Neuronal stem cell (in vitro differentiated cells): ENCODE data around the gene MED25.

Experiments
- DNase-seq: peaks from one replicate; pipeline ENCODE4 v3.0.0-alpha.2; 2013; ENCODE audit warnings: low spot score
- H2AFZ ChIP-seq: one replicate; pipeline ENCODE4 v1.6.1; 2013; ENCODE audit warnings: mild to moderate bottlenecking, low read length, inconsistent platforms
- H2AK5ac ChIP-seq: 2 replicates; pipeline ENCODE4 v1.6.1; 2013; ENCODE audit warnings: low read depth, mild to moderate bottlenecking, inconsistent platforms, low read length, moderate library complexity, mixed read lengths
- H2BK120ac ChIP-seq: 2 replicates; pipeline ENCODE4 v1.6.1; 2013; ENCODE audit warnings: low read depth, mild to moderate bottlenecking, inconsistent platforms, low read length, moderate library complexity, mixed read lengths
- H2BK12ac ChIP-seq: one replicate; pipeline ENCODE4 v1.6.1; 2013; ENCODE audit warnings: low read length, inconsistent platforms
- H2BK15ac ChIP-seq: 2 replicates; pipeline ENCODE4 v1.6.1; 2013; ENCODE audit warnings: mild to moderate bottlenecking, low read length, inconsistent platforms, mixed read lengths
- H2BK5ac ChIP-seq: one replicate; pipeline ENCODE4 v1.6.1; 2013; ENCODE audit warnings: inconsistent platforms, mild to moderate bottlenecking, low read length, moderate library complexity
- H3K14ac ChIP-seq: one replicate; pipeline ENCODE4 v1.6.1; 2013; ENCODE audit warnings: low read length, inconsistent platforms
- H3K18ac ChIP-seq: 2 replicates; pipeline ENCODE4 v1.6.1; 2013; ENCODE audit warnings: low read length, inconsistent platforms
- H3K23ac ChIP-seq: 2 replicates; pipeline ENCODE4 v1.6.1; 2013; ENCODE audit warnings: low read depth, mild to moderate bottlenecking, mixed read lengths, low read length, inconsistent platforms; ENCODE audit not compliant: poor library complexity
- H3K27ac ChIP-seq: replicated peaks from 3 replicates; pipeline ENCODE4 v1.5.1; 2013; ENCODE audit warnings: low read length, inconsistent platforms
- H3K27me3 ChIP-seq, 3 experiments: 2 replicates each; pipeline ENCODE4 v1.6.1; 2013; ENCODE audit warnings: low read length in 3 of 3, mild to moderate bottlenecking in 2 of 3, inconsistent platforms in 1 of 3, low read depth in 1 of 3, mixed read lengths in 1 of 3, moderate library complexity in 1 of 3; ENCODE audit not compliant: control insufficient read depth in 3 of 3, insufficient read depth in 3 of 3
- H3K36me3 ChIP-seq, 2 donors: replicated peaks in 1 of 2; 2 replicates each; pipeline ENCODE4 v1.6.1; 2013; ENCODE audit warnings: low read length in 2 of 2; ENCODE audit not compliant: control insufficient read depth in 2 of 2, insufficient read depth in 2 of 2
- H3K4ac ChIP-seq: 2 replicates; pipeline ENCODE4 v1.6.1; 2013; ENCODE audit warnings: inconsistent platforms, mild to moderate bottlenecking, low read length, moderate library complexity
- H3K4me1 ChIP-seq, 2 donors: 1 replicate in 1 of 2; 2 replicates in 1 of 2; pipeline ENCODE4 v1.6.1; 2013; ENCODE audit warnings: low read length in 2 of 2, low read depth in 1 of 2; ENCODE audit not compliant: control insufficient read depth in 2 of 2, insufficient read depth in 1 of 2
- H3K4me2 ChIP-seq: one replicate; pipeline ENCODE4 v1.6.1; 2013; ENCODE audit warnings: mild to moderate bottlenecking, low read length, inconsistent platforms; ENCODE audit not compliant: insufficient read depth, poor library complexity, severe bottlenecking
- H3K4me3 ChIP-seq, 2 donors: 2 replicates each; pipeline ENCODE4 v1.5.1; 2013; ENCODE audit warnings: low read length in 2 of 2, mild to moderate bottlenecking in 2 of 2, inconsistent platforms in 1 of 2, moderate library complexity in 1 of 2
- H3K79me1 ChIP-seq: one replicate; pipeline ENCODE4 v1.6.1; 2013; ENCODE audit warnings: low read depth, mild to moderate bottlenecking, inconsistent platforms, low read length, moderate library complexity
- H3K9ac ChIP-seq: one replicate; pipeline ENCODE4 v1.6.1; 2013; ENCODE audit warnings: mild to moderate bottlenecking, low read depth, low read length, inconsistent platforms; ENCODE audit not compliant: poor library complexity
- H3K9me3 ChIP-seq, 2 donors: replicated peaks in 1 of 2; 2 replicates each; pipeline versions ENCODE3 to v1.6.1; 2013; ENCODE audit warnings: low read length in 2 of 2, mild to moderate bottlenecking in 2 of 2, inconsistent platforms in 1 of 2, low read depth in 1 of 2, mixed read lengths in 1 of 2, moderate library complexity in 1 of 2; ENCODE audit not compliant: control insufficient read depth in 2 of 2, insufficient read depth in 1 of 2
- H4K8ac ChIP-seq: one replicate; pipeline ENCODE4 v1.6.1; 2013; ENCODE audit warnings: low read depth, mild to moderate bottlenecking, inconsistent platforms, low read length, moderate library complexity
- H4K91ac ChIP-seq: one replicate; pipeline ENCODE4 v1.6.1; 2013; ENCODE audit warnings: low read length, low read depth, mild to moderate bottlenecking, inconsistent platforms; ENCODE audit not compliant: poor library complexity
- WGBS, 2 donors: extraction: QIAGEN DNeasy Blood & Tissue Kit; methylation state at CpG; one replicate each; pipeline ENCODE4 v1.1.7; 2013; ENCODE audit warnings: missing lambda C conversion rate in 2 of 2, mixed read lengths in 1 of 2; ENCODE audit not compliant: insufficient read length in 2 of 2, insufficient replicate concordance in 1 of 2; ENCODE audit errors: extremely low coverage in 2 of 2; 5-methylcytosine and 5-hydroxymethylcytosine counted together

Gene MED25

DNA sequence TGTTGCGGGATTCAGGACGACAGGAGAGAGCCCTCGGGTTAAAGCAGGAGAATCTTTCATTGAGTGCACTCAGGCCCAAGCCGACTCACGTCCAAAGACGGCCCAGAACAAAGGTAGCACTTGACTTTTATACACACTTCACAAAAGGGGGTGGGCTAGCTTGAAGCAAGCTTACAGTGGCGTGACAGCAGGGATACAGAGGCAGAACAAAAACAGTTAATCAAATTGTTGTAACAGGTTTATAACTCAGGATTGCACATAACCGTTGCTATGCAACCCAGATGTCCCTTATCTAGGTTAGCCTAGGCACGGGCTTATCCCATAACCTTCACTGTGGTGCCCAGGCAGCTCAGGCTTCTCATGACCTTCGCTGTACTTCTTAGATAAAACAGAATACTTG lies 2.0 kb downstream of the MED25 start:
- H2AFZ ChIP-seq, result no peak overlapping the region
- WGBS, 2 donors, result no CpG with 5 or more reads among the region's 10 CpGs
- H3K4ac ChIP-seq, result no peak overlapping the region
- no peak overlapping the region for H3K27ac ChIP-seq
- H3K14ac ChIP-seq, result no peak overlapping the region
- H3K18ac ChIP-seq, result no peak overlapping the region
- H2BK5ac ChIP-seq, result no peak overlapping the region
- H4K91ac ChIP-seq, result no peak overlapping the region
- DNase-seq, result no peak
- H4K8ac ChIP-seq, result no peak overlapping the region
- no peak overlapping the region for H3K4me2 ChIP-seq
- H3K27me3 ChIP-seq, result no peaks in the 10 kb centered on the region
- H2BK120ac ChIP-seq, result no peak overlapping the region
- no peak overlapping the region for H3K9ac ChIP-seq
- no peaks in the 10 kb centered on the region for H3K9me3 ChIP-seq
- H3K4me3 ChIP-seq, result no peak overlapping the region
- no peak overlapping the region for H2BK12ac ChIP-seq
- H3K36me3 ChIP-seq, result peaks cover 21 to 45% of the 10 kb centered on the region in 2 donors
- H2AK5ac ChIP-seq, result no peak overlapping the region
- H3K4me1 ChIP-seq, result peaks cover 5 to 7% of the 10 kb centered on the region in 2 donors
- H2BK15ac ChIP-seq, result no peak overlapping the region
- H3K23ac ChIP-seq, result no peak overlapping the region
- peaks cover 13% of the 10 kb centered on the region for H3K79me1 ChIP-seq

DNA sequence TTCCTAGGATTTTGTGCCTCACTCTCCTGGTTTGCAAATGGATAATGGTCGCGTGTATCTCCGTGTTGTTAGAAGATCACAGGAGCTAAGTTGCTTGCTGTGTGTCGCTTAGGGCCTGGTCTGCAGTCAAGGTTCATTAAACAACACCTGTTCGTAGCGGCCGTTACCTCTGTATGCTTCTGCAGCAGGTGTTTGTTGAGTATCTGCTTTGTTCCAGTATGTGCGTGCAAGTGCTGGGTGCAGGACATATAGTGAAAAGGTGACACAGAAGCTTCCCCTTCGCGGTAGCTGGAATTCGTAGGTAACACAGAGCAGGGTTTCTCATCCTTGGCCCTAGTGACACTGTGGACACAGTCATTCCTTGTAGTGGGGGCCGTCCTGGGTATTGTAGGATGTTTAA lies 5.4 kb downstream of the MED25 start:
- Histone ChIP-seq H2AFZ (no peak overlapping the region), H2BK15ac (no peak overlapping the region), H3K79me1 (peaks cover 23% of the 10 kb centered on the region), H3K23ac (no peak overlapping the region), H3K4ac (no peak overlapping the region), H3K9me3 (no peaks in the 10 kb centered on the region), H3K4me1 (peaks cover 2 to 7% of the 10 kb centered on the region in 2 donors), H3K14ac (no peak overlapping the region), H3K18ac (no peak overlapping the region), H3K36me3 (peaks cover 34 to 70% of the 10 kb centered on the region in 2 donors), H3K27ac (no peak overlapping the region), H2BK120ac (no peak overlapping the region), H2BK12ac (no peak overlapping the region), H4K8ac (no peak overlapping the region), H3K4me3 (no peak overlapping the region), H4K91ac (no peak overlapping the region), H2BK5ac (no peak overlapping the region), H3K27me3 (no peaks in the 10 kb centered on the region), H3K4me2 (no peak overlapping the region), H2AK5ac (no peak overlapping the region), H3K9ac (no peak overlapping the region)
- WGBS, 2 donors, result no CpG with 5 or more reads among the region's 12 CpGs
- no peak for DNase-seq

DNA sequence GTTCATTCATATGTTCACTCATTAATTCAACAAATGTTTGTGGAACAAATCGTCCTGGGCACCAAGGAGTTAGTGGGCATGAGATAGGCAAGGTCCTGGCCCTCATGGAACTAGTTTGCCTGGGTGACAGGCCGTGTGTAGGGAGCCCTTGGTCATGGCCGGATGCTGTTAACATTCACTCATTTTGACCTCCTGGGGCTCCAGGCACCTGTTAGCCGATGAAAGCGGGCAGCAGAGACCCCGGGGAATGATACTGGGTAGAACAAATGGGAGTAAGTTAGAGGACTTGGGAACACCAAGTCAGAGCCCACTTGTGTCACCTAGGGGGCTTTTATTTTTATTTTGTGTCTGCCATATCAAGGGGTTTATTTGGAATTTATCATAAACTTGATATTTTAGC lies 6.6 kb downstream of the MED25 start:
- no peaks in the 10 kb centered on the region for H3K9me3 ChIP-seq

DNA sequence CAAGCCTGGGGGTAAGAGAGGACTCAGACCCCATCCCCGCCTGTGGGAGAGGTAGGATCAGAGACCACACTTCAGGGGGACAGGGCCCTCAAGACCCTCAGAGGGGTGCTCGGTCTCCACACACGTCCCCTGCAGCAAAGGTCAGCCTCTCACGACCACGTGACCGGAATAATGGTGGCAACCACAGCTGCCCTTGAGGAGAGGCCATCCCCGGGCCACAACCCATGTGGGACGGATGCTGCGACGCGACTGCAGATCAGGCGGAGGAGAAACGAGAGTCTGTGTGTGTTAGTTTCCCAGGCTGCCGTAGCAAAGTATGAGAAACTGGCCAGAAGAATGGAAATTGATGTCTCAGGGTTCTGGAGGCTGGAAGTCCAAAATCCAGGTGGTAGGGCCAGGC lies 8.9 kb downstream of the MED25 start:
- Histone ChIP-seq H3K23ac (no peak overlapping the region), H2BK5ac (no peak overlapping the region), H2AFZ (no peak overlapping the region), H3K27me3 (no peaks in the 10 kb centered on the region), H3K9ac (no peak overlapping the region), H3K4me1 (no peaks in the 10 kb centered on the region), H3K79me1 (peaks cover 28% of the 10 kb centered on the region), H3K4ac (no peak overlapping the region), H2BK12ac (no peak overlapping the region), H3K18ac (no peak overlapping the region), H4K91ac (no peak overlapping the region), H4K8ac (no peak overlapping the region), H2BK15ac (no peak overlapping the region), H3K9me3 (no peaks in the 10 kb centered on the region), H3K14ac (no peak overlapping the region), H2BK120ac (no peak overlapping the region), H3K4me3 (no peak overlapping the region), H3K4me2 (no peak overlapping the region), H3K27ac (no peak overlapping the region), H2AK5ac (no peak overlapping the region), H3K36me3 (peaks cover 40 to 87% of the 10 kb centered on the region in 2 donors)
- WGBS, 2 donors, result no CpG with 5 or more reads among the region's 14 CpGs
- no peak for DNase-seq

More for the DNA sequence above, 6.6 kb downstream of the MED25 start:
- Histone ChIP-seq H2AK5ac (no peak overlapping the region), H3K23ac (no peak overlapping the region), H3K4me2 (no peak overlapping the region), H3K79me1 (peaks cover 22% of the 10 kb centered on the region), H3K4me1 (no peaks in the 10 kb centered on the region), H3K9ac (no peak overlapping the region), H2BK5ac (no peak overlapping the region), H4K8ac (no peak overlapping the region), H3K27ac (no peak overlapping the region), H3K14ac (no peak overlapping the region), H2BK12ac (no peak overlapping the region), H3K4me3 (no peak overlapping the region), H3K18ac (no peak overlapping the region), H2BK15ac (no peak overlapping the region), H2BK120ac (no peak overlapping the region), H3K27me3 (no peaks in the 10 kb centered on the region), H2AFZ (no peak overlapping the region), H3K4ac (no peak overlapping the region), H4K91ac (no peak overlapping the region), H3K36me3 (peaks cover 38 to 82% of the 10 kb centered on the region in 2 donors)
- DNase-seq, result no peak
- no CpG with 5 or more reads among the region's 6 CpGs for WGBS, 2 donors
